Measurements from ENCODE around the gene FOXE1.

- no peak for TF ChIP-seq CTCF (tag by site-specific recombination; IDR thresholded peaks at IDR 0.05)
- no peak for TF ChIP-seq YY1 (tag by site-specific recombination; IDR thresholded peaks at IDR 0.05)
- no peak for TF ChIP-seq ZNF555 (tag by site-specific recombination; conservative IDR thresholded peaks at IDR 0.05)
- no peak for TF ChIP-seq ZNF202 (tag by site-specific recombination; IDR thresholded peaks at IDR 0.05; ENCODE audit: borderline replicate concordance)
- no peak for TF ChIP-seq ZNF513 (tag by site-specific recombination; IDR thresholded peaks at IDR 0.05)
- no peak for TF ChIP-seq ZSCAN5A (tag by site-specific recombination; IDR thresholded peaks at IDR 0.05)
- no peak for TF ChIP-seq ATF2 (tag by site-specific recombination; IDR thresholded peaks at IDR 0.05; ENCODE audit: low read depth)
- no peak for TF ChIP-seq ZNF274 (IDR thresholded peaks at IDR 0.05; ENCODE audit: low read length)
- TF ChIP-seq ZNF274 (tag by site-specific recombination; IDR thresholded peaks at IDR 0.05; ENCODE audit: borderline replicate concordance): no peak
- no peak for TF ChIP-seq ZNF626 (tag by site-specific recombination; IDR thresholded peaks at IDR 0.05)
- TF ChIP-seq PRDM2 (tag by site-specific recombination; IDR thresholded peaks at IDR 0.05; ENCODE audit: borderline replicate concordance): no peak
- TF ChIP-seq INSM2 (tag by site-specific recombination; IDR thresholded peaks at IDR 0.05): no peak
- TF ChIP-seq ZNF530 (tag by site-specific recombination; IDR thresholded peaks at IDR 0.05; ENCODE audit: low read depth): no peak
These were observed 8.1 kb downstream of the FOXE1 start for GRCh38 chr9:97861148-97861475.

All from HEK293 (cell line).